ENCODE data around the gene GLCCI1.
"Not testable (repeated sequence)": the region's sequence is repeated elsewhere in the genome, so short reads cannot be mapped to it uniquely, and the experiment has no call there.

GLCCI1 gene

DNA sequence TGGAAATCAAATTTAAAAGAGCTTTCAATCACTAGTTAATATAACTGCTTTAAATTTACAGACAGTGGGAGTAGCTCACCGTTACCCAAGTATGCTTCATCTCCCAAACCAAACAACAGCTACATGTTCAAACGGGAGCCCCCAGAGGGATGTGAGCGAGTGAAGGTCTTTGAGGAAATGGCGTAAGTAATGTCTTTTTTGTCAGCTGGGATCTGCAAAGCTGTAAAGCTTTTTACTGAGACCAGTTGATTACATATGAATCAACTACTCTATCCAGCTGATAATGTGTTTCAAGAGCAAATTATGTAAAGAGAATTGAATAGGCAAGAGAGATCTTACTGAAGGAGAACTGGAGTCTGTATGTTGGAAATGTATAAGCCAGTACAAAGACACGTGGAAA is 116.2 kb downstream of the GLCCI1 start:
- WGBS, 2 experiments: 79 to 82% methylated on average over 3 to 4 of the region's 5 CpGs
- Histone ChIP-seq H3K27me3 (ENCODE audit: control insufficient read depth, insufficient read depth, low read length, poor library complexity, severe bottlenecking) (no peaks in the 10 kb centered on the region), H3K9me3 (ENCODE audit: control insufficient read depth, low read length) (no peaks in the 10 kb centered on the region), H3K36me3 (ENCODE audit: control insufficient read depth, insufficient read depth, low read length) (no peaks in the 10 kb centered on the region), H3K27ac (ENCODE audit: insufficient read depth, low read depth, low read length, poor library complexity, severe bottlenecking) (no peak overlapping the region), H3K4me1 (ENCODE audit: control insufficient read depth, insufficient read depth, low read length) (peaks cover 6% of the 10 kb centered on the region), H3K4me3 (ENCODE audit: insufficient read depth, low read depth, low read length) (no peak overlapping the region)

GRCh38 chr7:8085420-8085819 is 116.8 kb downstream of the GLCCI1 start:
- 67 to 75% methylated on average over 1 of the region's 3 CpGs for WGBS, 2 experiments
- Histone ChIP-seq H3K9me3 (ENCODE audit: control insufficient read depth, low read length) (no peaks in the 10 kb centered on the region), H3K36me3 (ENCODE audit: control insufficient read depth, insufficient read depth, low read length) (no peaks in the 10 kb centered on the region), H3K27ac (ENCODE audit: insufficient read depth, low read depth, low read length, poor library complexity, severe bottlenecking) (no peak overlapping the region), H3K4me1 (ENCODE audit: control insufficient read depth, insufficient read depth, low read length) (peaks cover 6% of the 10 kb centered on the region), H3K4me3 (ENCODE audit: insufficient read depth, low read depth, low read length) (no peak overlapping the region), H3K27me3 (ENCODE audit: control insufficient read depth, insufficient read depth, low read length, poor library complexity, severe bottlenecking) (no peaks in the 10 kb centered on the region)

DNA sequence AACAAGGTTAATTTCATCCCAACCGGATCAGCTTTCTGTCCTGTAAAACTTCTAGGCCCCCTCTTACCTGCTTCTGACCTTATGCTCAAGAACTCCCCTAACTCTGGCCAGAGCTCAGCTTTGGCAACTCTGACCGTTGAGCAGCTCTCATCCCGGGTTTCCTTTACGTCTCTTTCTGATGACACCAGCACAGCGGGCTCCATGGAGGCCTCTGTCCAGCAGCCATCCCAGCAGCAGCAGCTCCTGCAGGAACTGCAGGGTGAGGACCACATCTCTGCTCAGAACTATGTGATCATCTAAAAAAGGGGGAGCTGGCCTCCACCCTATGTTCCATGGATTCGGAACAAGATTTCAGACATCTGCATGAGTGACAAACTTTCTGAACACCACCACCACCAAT is 117.6 kb downstream of the GLCCI1 start:
- H3K27me3 ChIP-seq (ENCODE audit: control insufficient read depth, insufficient read depth, low read length, poor library complexity, severe bottlenecking): no peaks in the 10 kb centered on the region
- H3K36me3 ChIP-seq (ENCODE audit: control insufficient read depth, insufficient read depth, low read length): no peaks in the 10 kb centered on the region
- WGBS, 2 experiments: 89 to 92% methylated on average over 6 of the region's 6 CpGs
- H3K4me1 ChIP-seq (ENCODE audit: control insufficient read depth, insufficient read depth, low read length): peaks cover 6% of the 10 kb centered on the region
- no peak overlapping the region for H3K4me3 ChIP-seq (ENCODE audit: insufficient read depth, low read depth, low read length)
- no peaks in the 10 kb centered on the region for H3K9me3 ChIP-seq (ENCODE audit: control insufficient read depth, low read length)
- no peak overlapping the region for H3K27ac ChIP-seq (ENCODE audit: insufficient read depth, low read depth, low read length, poor library complexity, severe bottlenecking)

DNA sequence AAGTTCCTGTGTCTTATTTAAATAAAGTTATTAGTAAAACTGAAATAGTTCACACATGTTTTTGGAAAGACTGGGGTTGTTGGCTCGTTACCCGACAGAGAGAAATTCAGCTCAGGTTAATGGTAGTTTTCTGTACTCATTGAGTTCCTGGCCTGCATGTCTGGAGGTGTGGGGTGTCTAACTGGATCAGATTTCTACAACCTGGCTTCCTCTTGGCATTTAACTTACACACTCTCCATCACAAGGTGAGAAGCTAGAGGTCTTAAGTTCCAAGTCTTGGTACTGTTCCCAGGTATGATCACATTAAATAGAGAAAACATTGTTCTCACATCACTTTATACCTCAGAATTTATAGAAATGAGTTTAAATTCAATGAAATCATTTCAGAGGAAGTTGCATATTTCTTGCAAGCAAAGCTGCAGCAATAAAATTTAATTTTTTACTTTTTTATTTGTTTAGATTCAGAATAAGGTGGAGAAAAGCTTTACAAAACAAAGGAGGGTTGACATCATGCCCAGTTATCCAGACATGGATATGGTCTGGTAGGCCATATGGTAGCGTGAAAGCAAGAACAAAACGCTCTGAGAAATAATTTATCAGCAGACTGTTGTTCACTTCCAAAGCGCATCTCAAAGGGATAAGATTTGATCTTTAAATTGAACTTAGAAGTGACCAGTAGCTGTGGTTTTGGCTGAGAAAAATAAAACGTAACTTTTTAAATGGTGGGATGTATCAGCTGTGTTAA is 120.6 kb downstream of the GLCCI1 start:
- Histone ChIP-seq H3K4me1 (ENCODE audit: control insufficient read depth, insufficient read depth, low read length) (peaks cover 6% of the 10 kb centered on the region), H3K36me3 (ENCODE audit: control insufficient read depth, insufficient read depth, low read length) (no peaks in the 10 kb centered on the region), H3K27me3 (ENCODE audit: control insufficient read depth, insufficient read depth, low read length, poor library complexity, severe bottlenecking) (no peaks in the 10 kb centered on the region), H3K4me3 (ENCODE audit: insufficient read depth, low read depth, low read length) (no peak overlapping the region), H3K9me3 (ENCODE audit: control insufficient read depth, low read length) (no peaks in the 10 kb centered on the region), H3K27ac (ENCODE audit: insufficient read depth, low read depth, low read length, poor library complexity, severe bottlenecking) (no peak overlapping the region)
- WGBS, 2 experiments: 97% methylated on average over 6 of the region's 6 CpGs

DNA sequence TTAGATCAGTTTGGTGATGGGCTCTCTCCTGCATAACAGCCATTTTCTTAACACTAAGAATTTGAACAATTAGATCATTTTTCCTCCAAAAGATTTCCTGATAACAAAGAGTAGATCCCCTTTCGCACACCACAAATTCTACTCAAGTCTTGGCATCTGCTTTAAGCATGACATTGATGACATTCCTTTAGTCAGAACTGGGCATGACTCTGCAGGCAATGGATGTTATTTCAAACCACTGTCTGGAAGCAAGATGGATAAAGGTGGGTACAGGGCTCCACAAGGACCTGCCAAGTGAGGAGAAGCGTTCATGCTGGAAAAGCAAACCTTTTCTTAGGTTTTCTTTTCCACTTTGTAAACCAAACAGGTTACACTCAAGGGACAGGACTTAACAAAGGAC is 123.5 kb downstream of the GLCCI1 start:
- Histone ChIP-seq H3K4me1 (ENCODE audit: control insufficient read depth, insufficient read depth, low read length) (no peaks in the 10 kb centered on the region), H3K36me3 (ENCODE audit: control insufficient read depth, insufficient read depth, low read length) (no peaks in the 10 kb centered on the region), H3K27me3 (ENCODE audit: control insufficient read depth, insufficient read depth, low read length, poor library complexity, severe bottlenecking) (no peaks in the 10 kb centered on the region), H3K27ac (ENCODE audit: insufficient read depth, low read depth, low read length, poor library complexity, severe bottlenecking) (no peak overlapping the region), H3K4me3 (ENCODE audit: insufficient read depth, low read depth, low read length) (no peak overlapping the region), H3K9me3 (ENCODE audit: control insufficient read depth, low read length) (no peaks in the 10 kb centered on the region)
- WGBS, 2 experiments: 91 to 97% methylated on average over 2 of the region's 2 CpGs

- no peak overlapping the region for H3K4me3 ChIP-seq (ENCODE audit: insufficient read depth, low read depth, low read length)
- H3K4me1 ChIP-seq (ENCODE audit: control insufficient read depth, insufficient read depth, low read length): no peaks in the 10 kb centered on the region
- no peaks in the 10 kb centered on the region for H3K9me3 ChIP-seq (ENCODE audit: control insufficient read depth, low read length)
- WGBS, 2 experiments: 97 to 98% methylated on average over 6 to 8 of the region's 8 CpGs
- no peaks in the 10 kb centered on the region for H3K27me3 ChIP-seq (ENCODE audit: control insufficient read depth, insufficient read depth, low read length, poor library complexity, severe bottlenecking)
- no peak overlapping the region for H3K27ac ChIP-seq (ENCODE audit: insufficient read depth, low read depth, low read length, poor library complexity, severe bottlenecking)
- H3K36me3 ChIP-seq (ENCODE audit: control insufficient read depth, insufficient read depth, low read length): no peaks in the 10 kb centered on the region
Measured at GRCh38 chr7:8094164-8095140, 125.9 kb downstream of the GLCCI1 start.

- not testable (repeated sequence) for H3K27me3 ChIP-seq (ENCODE audit: control insufficient read depth, insufficient read depth, low read length, poor library complexity, severe bottlenecking); H3K4me3 ChIP-seq (ENCODE audit: insufficient read depth, low read depth, low read length); H3K27ac ChIP-seq (ENCODE audit: insufficient read depth, low read depth, low read length, poor library complexity, severe bottlenecking); H3K36me3 ChIP-seq (ENCODE audit: control insufficient read depth, insufficient read depth, low read length); H3K9me3 ChIP-seq (ENCODE audit: control insufficient read depth, low read length); H3K4me1 ChIP-seq (ENCODE audit: control insufficient read depth, insufficient read depth, low read length)
- 88 to 96% methylated on average over 4 of the region's 4 CpGs for WGBS, 2 experiments
Measured at GRCh38 chr7:8101292-8101691, 132.7 kb downstream of the GLCCI1 start.

- WGBS, 2 experiments: 84 to 88% methylated on average over 9 of the region's 9 CpGs
- Histone ChIP-seq H3K27ac (ENCODE audit: insufficient read depth, low read depth, low read length, poor library complexity, severe bottlenecking) (no peak overlapping the region), H3K27me3 (ENCODE audit: control insufficient read depth, insufficient read depth, low read length, poor library complexity, severe bottlenecking) (no peaks in the 10 kb centered on the region), H3K9me3 (ENCODE audit: control insufficient read depth, low read length) (no peaks in the 10 kb centered on the region), H3K36me3 (ENCODE audit: control insufficient read depth, insufficient read depth, low read length) (no peaks in the 10 kb centered on the region), H3K4me3 (ENCODE audit: insufficient read depth, low read depth, low read length) (no peak overlapping the region), H3K4me1 (ENCODE audit: control insufficient read depth, insufficient read depth, low read length) (no peaks in the 10 kb centered on the region)
Measured at GRCh38 chr7:8103282-8103681, 134.7 kb downstream of the GLCCI1 start.

DNA sequence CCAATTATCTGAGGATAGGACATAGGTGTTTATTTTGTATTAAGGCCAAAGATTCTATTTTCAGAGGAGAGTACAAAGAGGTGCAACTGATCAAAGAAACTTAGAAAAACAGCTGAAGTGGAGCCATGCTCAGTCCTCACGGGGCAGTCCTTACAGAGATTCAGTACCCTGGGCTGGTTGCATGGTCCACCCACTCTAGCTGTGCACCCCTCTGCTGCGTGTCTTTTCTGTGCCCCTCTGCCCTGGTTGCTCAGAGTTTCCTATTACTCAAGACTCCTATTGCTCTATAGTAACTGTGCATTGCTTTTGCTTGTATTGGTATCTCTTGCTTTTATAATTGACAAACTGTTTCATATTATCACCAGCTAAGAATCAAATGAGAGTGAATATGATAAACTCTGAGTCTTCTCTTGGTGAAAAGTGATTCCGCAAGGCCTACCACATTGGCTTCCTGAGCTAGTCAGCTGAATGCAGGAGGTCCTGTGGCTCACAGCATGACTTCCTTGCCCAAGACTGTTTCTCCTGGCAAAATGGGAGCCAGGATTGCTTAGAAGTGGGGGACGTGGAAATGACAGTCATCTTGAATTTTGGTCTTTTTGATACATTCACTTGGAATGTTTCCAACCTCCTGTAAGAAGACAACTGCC is 137.0 kb downstream of the GLCCI1 start:
- H3K9me3 ChIP-seq (ENCODE audit: control insufficient read depth, low read length): no peaks in the 10 kb centered on the region
- H3K4me3 ChIP-seq (ENCODE audit: insufficient read depth, low read depth, low read length): no peak overlapping the region
- 68 to 69% methylated on average over 4 of the region's 4 CpGs for WGBS, 2 experiments
- H3K36me3 ChIP-seq (ENCODE audit: control insufficient read depth, insufficient read depth, low read length): no peaks in the 10 kb centered on the region
- no peaks in the 10 kb centered on the region for H3K27me3 ChIP-seq (ENCODE audit: control insufficient read depth, insufficient read depth, low read length, poor library complexity, severe bottlenecking)
- no peaks in the 10 kb centered on the region for H3K4me1 ChIP-seq (ENCODE audit: control insufficient read depth, insufficient read depth, low read length)
- H3K27ac ChIP-seq (ENCODE audit: insufficient read depth, low read depth, low read length, poor library complexity, severe bottlenecking): no peak overlapping the region

Measured in ectodermal cell (in vitro differentiated cells).